Activated naive CD8-positive, alpha-beta T cell treated with anti-CD3 and anti-CD28 coated beads, Interleukin-2, amount 10 ng/mL, durations not matched to agents 7 days and 5 days (primary cell): Measurements from ENCODE around the gene TMEM86A. TPM values are rescaled to one million over a fixed set of nuclear protein-coding genes. Genes with fewer than 3 reads are reported as not detected.
"Not testable (repeated sequence)": the region's sequence is repeated elsewhere in the genome, so short reads cannot be mapped to it uniquely, and the experiment has no call there.

Experiments used
- ATAC-seq: fragments of 150-1000 bp; cut with Tn5 transposase; one replicate; pipeline ENCODE4 v1.10.0; 2021; ENCODE audit warnings: low read depth, moderate library complexity
- POLR2A ChIA-PET: fragments of 350-600 bp; sonication (Branson Sonifier 250); formaldehyde crosslinking; loops from one replicate; lab custom pipeline; 2021; ENCODE audit warnings: antibody characterized with exemption; lab: Charles Lee
- DNase-seq: peaks from one replicate; pipeline ENCODE4 v3.0.0; 2021
- H3K27ac Mint-ChIP-seq: one replicate; pipeline ENCODE4 v1.8.0; 2022; ENCODE audit warnings: mild to moderate bottlenecking, mixed read lengths
- H3K27me3 Mint-ChIP-seq: one replicate; pipeline ENCODE4 v1.8.0; 2022; ENCODE audit warnings: mild to moderate bottlenecking, moderate library complexity, mixed read lengths
- H3K36me3 Mint-ChIP-seq: one replicate; pipeline ENCODE4 v1.8.0; 2021; ENCODE audit warnings: mild to moderate bottlenecking, mixed read lengths
- H3K4me1 Mint-ChIP-seq: one replicate; pipeline ENCODE4 v1.8.0; 2021; ENCODE audit warnings: mixed read lengths
- H3K4me3 Mint-ChIP-seq: one replicate; pipeline ENCODE4 v1.8.0; 2022; ENCODE audit warnings: mild to moderate bottlenecking, moderate library complexity, mixed read lengths
- H3K9me3 Mint-ChIP-seq: one replicate; pipeline ENCODE4 v1.8.0; 2021; ENCODE audit warnings: mixed read lengths
- total RNA-seq, 2 experiments: library from RNA; stranded (reverse); gene quantifications; one replicate each; pipeline ENCODE4 v1.2.3, GENCODE V29; 2021

The TMEM86A gene
- total RNA-seq, 2 experiments from 2014 or later, result 1.4 to 1.7 TPM

GRCh38 chr11:18681949-18682348, 16.6 kb upstream of the TMEM86A start:
- DNase-seq, H3K27ac Mint-ChIP-seq, H3K9me3 Mint-ChIP-seq, POLR2A ChIA-PET, H3K36me3 Mint-ChIP-seq, H3K4me3 Mint-ChIP-seq, ATAC-seq, H3K27me3 Mint-ChIP-seq: not testable (repeated sequence)
- H3K4me1 Mint-ChIP-seq, result peaks cover 11% of the 10 kb centered on the region

- ATAC-seq (no peak), DNase-seq (no peak)
- Mint-ChIP-seq H3K27ac (no peak overlapping the region), H3K27me3 (peaks cover 8% of the 10 kb centered on the region), H3K4me1 (peaks cover 10% of the 10 kb centered on the region), H3K9me3 (no peaks in the 10 kb centered on the region), H3K4me3 (no peak overlapping the region), H3K36me3 (peaks cover 2% of the 10 kb centered on the region)
- POLR2A ChIA-PET, result no interaction called here
These were observed 16.1 kb upstream of the TMEM86A start for GRCh38 chr11:18682466-18682865.

- ATAC-seq (no peak), DNase-seq (no peak)
- Mint-ChIP-seq H3K27ac (no peak overlapping the region), H3K4me3 (no peak overlapping the region), H3K9me3 (no peaks in the 10 kb centered on the region), H3K36me3 (peaks cover 2% of the 10 kb centered on the region), H3K27me3 (peaks cover 8% of the 10 kb centered on the region), H3K4me1 (peaks cover 2% of the 10 kb centered on the region)
- POLR2A ChIA-PET, result no interaction called here
These were observed 14.3 kb upstream of the TMEM86A start for GRCh38 chr11:18684267-18684666.

GRCh38 chr11:18691467-18692140, 7.0 kb upstream of the TMEM86A start:
- ATAC-seq, H3K27ac Mint-ChIP-seq: not testable (repeated sequence)

GRCh38 chr11:18692941-18693760, 5.4 kb upstream of the TMEM86A start:
- Mint-ChIP-seq H3K4me3 (no peak overlapping the region), H3K9me3 (no peaks in the 10 kb centered on the region), H3K4me1 (peaks cover 15% of the 10 kb centered on the region), H3K27me3 (peaks cover 5% of the 10 kb centered on the region), H3K36me3 (no peaks in the 10 kb centered on the region), H3K27ac (no peak overlapping the region)
- ATAC-seq (no peak), DNase-seq (no peak)
- POLR2A ChIA-PET, result no interaction called here

More at GRCh38 chr11:18691467-18692140, 7.0 kb upstream of the TMEM86A start:
- H3K4me3 Mint-ChIP-seq, H3K9me3 Mint-ChIP-seq, H3K27me3 Mint-ChIP-seq, POLR2A ChIA-PET, H3K36me3 Mint-ChIP-seq, DNase-seq: not testable (repeated sequence)
- H3K4me1 Mint-ChIP-seq, result peaks cover 10% of the 10 kb centered on the region

GRCh38 chr11:18696638-18697225, 1.8 kb upstream of the TMEM86A start:
- Mint-ChIP-seq H3K4me1 (peaks cover 19% of the 10 kb centered on the region), H3K27ac (no peak overlapping the region), H3K4me3 (no peak overlapping the region), H3K36me3 (no peaks in the 10 kb centered on the region), H3K9me3 (no peaks in the 10 kb centered on the region), H3K27me3 (peaks cover 15% of the 10 kb centered on the region)
- DNase-seq (no peak), ATAC-seq (no peak)
- POLR2A ChIA-PET, result interaction anchor here (0.5 to 1.6 kb wide), 2 partner anchors 21 to 63 kb away, joined by 3 to 4 read pairs; partner anchors contain the start of gene SPTY2D1

- no peak for ATAC-seq
These were observed 1.0 kb upstream of the TMEM86A start for GRCh38 chr11:18697576-18697975.

GRCh38 chr11:18699269-18699596, 654 bp downstream of the TMEM86A start:
- POLR2A ChIA-PET, result interaction anchor here (1.8 kb wide), 1 partner anchor 64 kb away, joined by 7 read pairs; the partner anchor contains the start of gene SPTY2D1
- peak overlapping the region; percentile 75 for H3K4me3 Mint-ChIP-seq
- DNase-seq (no peak), ATAC-seq (no peak)
- H3K9me3 Mint-ChIP-seq, result no peaks in the 10 kb centered on the region
- no peaks in the 10 kb centered on the region for H3K36me3 Mint-ChIP-seq
- H3K4me1 Mint-ChIP-seq, result peaks cover 12% of the 10 kb centered on the region
- no peak overlapping the region for H3K27ac Mint-ChIP-seq
- peaks cover 15% of the 10 kb centered on the region for H3K27me3 Mint-ChIP-seq

More at GRCh38 chr11:18697576-18697975, 1.0 kb upstream of the TMEM86A start:
- H3K27ac Mint-ChIP-seq, result no peak overlapping the region
- POLR2A ChIA-PET, result interaction anchor here (1.8 kb wide), 1 partner anchor 63 kb away, joined by 7 read pairs; the partner anchor contains the start of gene SPTY2D1
- no peak for DNase-seq
- no peaks in the 10 kb centered on the region for H3K36me3 Mint-ChIP-seq
- H3K4me1 Mint-ChIP-seq, result peaks cover 19% of the 10 kb centered on the region
- H3K4me3 Mint-ChIP-seq, result no peak overlapping the region
- peaks cover 15% of the 10 kb centered on the region for H3K27me3 Mint-ChIP-seq
- H3K9me3 Mint-ChIP-seq, result no peaks in the 10 kb centered on the region

GRCh38 chr11:18699848-18700261, 1.3 kb downstream of the TMEM86A start:
- DNase-seq, result no peak
- peaks cover 13% of the 10 kb centered on the region for H3K27me3 Mint-ChIP-seq
- peaks cover 12% of the 10 kb centered on the region for H3K4me1 Mint-ChIP-seq
- H3K36me3 Mint-ChIP-seq, result peaks cover under 1% of the 10 kb centered on the region
- peak overlapping the region; percentile 75 for H3K4me3 Mint-ChIP-seq
- no peak for ATAC-seq
- POLR2A ChIA-PET, result no interaction called here
- no peak overlapping the region for H3K27ac Mint-ChIP-seq
- H3K9me3 Mint-ChIP-seq, result no peaks in the 10 kb centered on the region

GRCh38 chr11:18700375-18700774, 1.8 kb downstream of the TMEM86A start:
- peak overlapping the region; percentile 75 for H3K4me3 Mint-ChIP-seq
- H3K36me3 Mint-ChIP-seq, result peaks cover 3% of the 10 kb centered on the region
- no peaks in the 10 kb centered on the region for H3K9me3 Mint-ChIP-seq
- H3K27ac Mint-ChIP-seq, result no peak overlapping the region
- no peak for ATAC-seq
- POLR2A ChIA-PET, result no interaction called here
- H3K27me3 Mint-ChIP-seq, result peaks cover 19% of the 10 kb centered on the region
- H3K4me1 Mint-ChIP-seq, result peaks cover 16% of the 10 kb centered on the region
- no peak for DNase-seq

GRCh38 chr11:18700872-18701271, 2.3 kb downstream of the TMEM86A start:
- H3K4me1 Mint-ChIP-seq, result peaks cover 16% of the 10 kb centered on the region
- peaks cover 19% of the 10 kb centered on the region for H3K27me3 Mint-ChIP-seq
- no peaks in the 10 kb centered on the region for H3K9me3 Mint-ChIP-seq
- ATAC-seq, result no peak
- peaks cover 3% of the 10 kb centered on the region for H3K36me3 Mint-ChIP-seq
- H3K4me3 Mint-ChIP-seq, result no peak overlapping the region
- no peak overlapping the region for H3K27ac Mint-ChIP-seq
- POLR2A ChIA-PET, result no interaction called here
- no peak for DNase-seq

GRCh38 chr11:18701614-18702216, 3.1 kb downstream of the TMEM86A start:
- H3K4me1 Mint-ChIP-seq, result peaks cover 22% of the 10 kb centered on the region
- ATAC-seq, result no peak
- H3K27me3 Mint-ChIP-seq, result peaks cover 22% of the 10 kb centered on the region
- no peak overlapping the region for H3K27ac Mint-ChIP-seq
- H3K36me3 Mint-ChIP-seq, result peaks cover 3% of the 10 kb centered on the region
- DNase-seq, result no peak
- H3K4me3 Mint-ChIP-seq, result no peak overlapping the region
- POLR2A ChIA-PET, result no interaction called here
- H3K9me3 Mint-ChIP-seq, result no peaks in the 10 kb centered on the region
